Body of pancreas (tissue), 4 donors: ENCODE results near the gene DNAJC17.

Experiments used
- POLR2A ChIP-seq, 3 donors: fragments of 450-650 bp; IDR thresholded peaks; one replicate each; pipeline ENCODE4 v1.6.1; 2016; ENCODE audit warnings: antibody characterized with exemption in 3 of 3, mild to moderate bottlenecking in 2 of 3
- TF ChIP-seq, protein P1 (sequence below), 7 experiments: fragments of 450-650 bp in 4 of 7; fragments of 200-600 bp in 3 of 7; sonication (generic) in 3 of 7; IDR thresholded peaks; one replicate each; pipeline ENCODE4 v1.5.1; 2016 to 2019; ENCODE audit warnings: antibody characterized with exemption in 7 of 7

- TF ChIP-seq, protein P1, sequence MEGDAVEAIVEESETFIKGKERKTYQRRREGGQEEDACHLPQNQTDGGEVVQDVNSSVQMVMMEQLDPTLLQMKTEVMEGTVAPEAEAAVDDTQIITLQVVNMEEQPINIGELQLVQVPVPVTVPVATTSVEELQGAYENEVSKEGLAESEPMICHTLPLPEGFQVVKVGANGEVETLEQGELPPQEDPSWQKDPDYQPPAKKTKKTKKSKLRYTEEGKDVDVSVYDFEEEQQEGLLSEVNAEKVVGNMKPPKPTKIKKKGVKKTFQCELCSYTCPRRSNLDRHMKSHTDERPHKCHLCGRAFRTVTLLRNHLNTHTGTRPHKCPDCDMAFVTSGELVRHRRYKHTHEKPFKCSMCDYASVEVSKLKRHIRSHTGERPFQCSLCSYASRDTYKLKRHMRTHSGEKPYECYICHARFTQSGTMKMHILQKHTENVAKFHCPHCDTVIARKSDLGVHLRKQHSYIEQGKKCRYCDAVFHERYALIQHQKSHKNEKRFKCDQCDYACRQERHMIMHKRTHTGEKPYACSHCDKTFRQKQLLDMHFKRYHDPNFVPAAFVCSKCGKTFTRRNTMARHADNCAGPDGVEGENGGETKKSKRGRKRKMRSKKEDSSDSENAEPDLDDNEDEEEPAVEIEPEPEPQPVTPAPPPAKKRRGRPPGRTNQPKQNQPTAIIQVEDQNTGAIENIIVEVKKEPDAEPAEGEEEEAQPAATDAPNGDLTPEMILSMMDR (IDR thresholded peaks at IDR 0.05) = no peak
- TF ChIP-seq POLR2A (IDR thresholded peaks at IDR 0.05) = no peak
These were observed 76.2 kb downstream of the DNAJC17 start for GRCh38 chr15:40731034-40731433.
